Small intestine (tissue), 7 donors: Measurements from ENCODE around the gene CLEC16A. TPM values are rescaled to one million over a fixed set of nuclear protein-coding genes. Genes with fewer than 3 reads are reported as not detected.

Experiments used
- DNase-seq, 2 donors: peaks; one replicate each; pipeline versions ENCODE4 v3.0.0 to v3.0.0-alpha.2; 2013
- FAIRE-seq: peaks from 2 replicates; lab custom pipeline; 2012; peaks lifted over from hg19 to GRCh38; lab: Jason Lieb, UNC
- H3K27ac ChIP-seq, 3 donors: one replicate each; pipeline ENCODE4 v1.5.1; 2013; ENCODE audit warnings: low read length in 2 of 3, mild to moderate bottlenecking in 2 of 3, control low read depth in 1 of 3, inconsistent platforms in 1 of 3, low read depth in 1 of 3, moderate library complexity in 1 of 3
- H3K27me3 ChIP-seq, 3 donors: one replicate each; pipeline ENCODE4 v1.6.1; 2013; ENCODE audit warnings: low read length in 3 of 3, inconsistent platforms in 1 of 3; ENCODE audit not compliant: control insufficient read depth in 3 of 3, insufficient read depth in 3 of 3
- H3K36me3 ChIP-seq, 3 donors: one replicate each; pipeline ENCODE4 v1.6.1; 2013; ENCODE audit warnings: low read length in 3 of 3, inconsistent platforms in 1 of 3, low read depth in 1 of 3, mild to moderate bottlenecking in 1 of 3, moderate library complexity in 1 of 3; ENCODE audit not compliant: control insufficient read depth in 3 of 3, insufficient read depth in 2 of 3
- H3K4me1 ChIP-seq, 3 donors: one replicate each; pipeline ENCODE4 v1.6.1; 2013; ENCODE audit warnings: low read length in 2 of 3, inconsistent platforms in 1 of 3, low read depth in 1 of 3, mild to moderate bottlenecking in 1 of 3, moderate library complexity in 1 of 3; ENCODE audit not compliant: control insufficient read depth in 3 of 3, insufficient read depth in 2 of 3
- H3K4me3 ChIP-seq, 3 donors: one replicate each; pipeline ENCODE4 v1.5.1; 2013; ENCODE audit warnings: low read length in 3 of 3, control low read depth in 1 of 3, inconsistent platforms in 1 of 3, low read depth in 1 of 3, mild to moderate bottlenecking in 1 of 3, moderate library complexity in 1 of 3
- H3K9me3 ChIP-seq, 2 donors: one replicate each; pipeline ENCODE4 v1.6.1; 2013; ENCODE audit warnings: low read depth in 1 of 2, low read length in 1 of 2; ENCODE audit not compliant: control insufficient read depth in 2 of 2, insufficient read depth in 1 of 2
- WGBS, 3 donors: extraction: QIAGEN DNeasy Blood & Tissue Kit; methylation state at CpG; one replicate each; pipeline ENCODE4 v1.1.7; 2013; 5-methylcytosine and 5-hydroxymethylcytosine counted together
- polyA plus RNA-seq, 4 donors: library from polyadenylated mRNA; stranded (reverse) in 3 of 4; unstranded in 1 of 4; fragments of 200-250 nt in 3 of 4; fragments of 120-200 nt in 1 of 4; gene quantifications; one replicate each; pipeline versions ENCODE4 v1.2.1 to v1.2.3, GENCODE V29; 2013
- donor health status: healthy with polysubstance abuse.
- donor health status: control.
- donor health status: control.
- donor health status: Bipolar disorder and iron deficiency.
- donor health status: healthy.

The CLEC16A gene
- polyA plus RNA-seq, 4 donors = 12.2 to 23.5 (median 14.1) TPM

DNA sequence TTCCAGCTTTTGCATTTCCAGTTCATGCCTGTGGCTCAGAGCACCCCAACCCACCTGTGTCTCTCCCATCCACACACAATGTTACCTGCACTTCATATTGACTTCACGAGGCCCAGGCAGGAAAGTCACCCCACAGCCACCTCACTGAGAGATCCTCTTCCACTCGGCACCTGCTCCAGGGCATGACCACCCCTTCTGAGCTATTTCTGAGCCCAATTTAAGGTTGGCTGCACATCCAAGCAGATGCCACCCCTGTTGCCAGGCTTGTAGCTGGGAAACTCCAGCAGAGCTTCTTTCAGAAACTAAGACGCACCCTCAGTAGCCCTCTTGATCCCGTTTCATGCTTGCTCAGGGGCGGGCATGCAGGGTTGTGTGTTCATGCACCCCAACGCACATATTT, 223.2 kb downstream of the CLEC16A start:
- H3K4me1 ChIP-seq = no peaks in the 10 kb centered on the region
- WGBS, 3 donors = 93 to 97% (median 94%) methylated on average over 6 of the region's 6 CpGs
- no peak overlapping the region for H3K4me3 ChIP-seq
- DNase-seq (no peak), FAIRE-seq (no peak)
- no peaks in the 10 kb centered on the region for H3K27me3 ChIP-seq
- H3K36me3 ChIP-seq = peaks cover 0 to 45% (median 12%) of the 10 kb centered on the region in 3 donors
- no peak overlapping the region for H3K27ac ChIP-seq
- H3K9me3 ChIP-seq = no peaks in the 10 kb centered on the region

DNA sequence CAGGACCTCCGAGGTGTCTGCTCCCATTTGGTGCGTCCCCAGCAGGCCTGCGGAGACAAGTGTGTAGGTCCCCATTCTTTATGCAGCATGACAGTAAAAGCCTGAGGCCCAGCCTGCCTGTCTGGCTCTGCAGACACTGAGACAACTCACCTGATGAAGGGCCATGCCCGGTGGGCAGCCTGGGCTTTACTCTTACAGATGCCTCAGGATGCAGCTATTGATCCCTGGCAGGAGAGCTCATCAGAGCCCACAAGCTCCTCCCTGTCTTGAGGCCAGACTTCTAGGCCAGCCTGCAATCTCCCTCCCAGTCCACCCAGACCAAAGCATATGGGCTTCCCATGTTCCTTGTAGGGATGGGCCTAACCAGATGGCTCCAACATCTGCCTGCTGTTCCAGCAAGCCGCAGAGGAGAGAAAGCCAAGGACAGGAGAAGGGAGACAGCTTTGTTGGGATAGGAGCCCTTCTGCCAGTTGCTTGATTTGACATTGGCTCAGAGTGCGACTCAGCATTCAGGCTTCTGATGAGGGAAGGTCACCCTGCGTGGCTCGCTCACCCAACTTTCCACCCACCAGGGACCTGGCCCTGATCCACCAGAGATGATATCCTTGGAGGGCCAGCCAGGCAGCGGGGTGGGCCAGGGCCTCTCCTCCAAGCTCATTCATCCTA, 224.2 kb downstream of the CLEC16A start:
- no peaks in the 10 kb centered on the region for H3K9me3 ChIP-seq
- 81 to 86% (median 81%) methylated on average over 9 of the region's 9 CpGs for WGBS, 3 donors
- H3K27me3 ChIP-seq = no peaks in the 10 kb centered on the region
- no peak overlapping the region for H3K4me3 ChIP-seq
- peaks cover 0 to 47% (median 12%) of the 10 kb centered on the region in 3 donors for H3K36me3 ChIP-seq
- no peaks in the 10 kb centered on the region for H3K4me1 ChIP-seq
- no peak for DNase-seq
- H3K27ac ChIP-seq = no peak overlapping the region
- no peak for FAIRE-seq

DNA sequence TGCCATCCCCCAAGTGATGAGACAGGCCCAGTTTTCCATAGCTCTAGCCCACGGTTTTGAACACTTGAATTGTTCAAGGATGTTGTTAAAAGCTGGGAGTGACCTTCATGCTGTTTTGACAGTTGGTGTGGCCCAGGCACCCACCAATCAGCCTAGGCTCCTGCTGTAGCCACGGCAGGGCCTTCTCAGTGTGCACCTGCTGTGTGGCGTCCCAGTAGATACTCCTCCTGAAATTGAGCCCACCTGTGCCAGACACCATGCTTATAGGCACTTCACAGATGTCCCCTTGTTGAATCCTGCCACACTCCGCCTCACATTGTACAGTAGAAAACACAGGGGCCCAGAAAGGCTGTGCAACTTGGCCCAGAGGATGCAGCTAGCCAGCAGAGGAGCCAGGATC, 225.3 kb downstream of the CLEC16A start:
- DNase-seq (no peak), FAIRE-seq (no peak)
- Histone ChIP-seq H3K9me3 (no peaks in the 10 kb centered on the region), H3K27ac (no peak overlapping the region), H3K36me3 (peaks cover 0 to 53% (median 15%) of the 10 kb centered on the region in 3 donors), H3K4me3 (no peak overlapping the region), H3K27me3 (no peaks in the 10 kb centered on the region), H3K4me1 (no peaks in the 10 kb centered on the region)
- 85 to 89% (median 86%) methylated on average over 4 of the region's 4 CpGs for WGBS, 3 donors

DNA sequence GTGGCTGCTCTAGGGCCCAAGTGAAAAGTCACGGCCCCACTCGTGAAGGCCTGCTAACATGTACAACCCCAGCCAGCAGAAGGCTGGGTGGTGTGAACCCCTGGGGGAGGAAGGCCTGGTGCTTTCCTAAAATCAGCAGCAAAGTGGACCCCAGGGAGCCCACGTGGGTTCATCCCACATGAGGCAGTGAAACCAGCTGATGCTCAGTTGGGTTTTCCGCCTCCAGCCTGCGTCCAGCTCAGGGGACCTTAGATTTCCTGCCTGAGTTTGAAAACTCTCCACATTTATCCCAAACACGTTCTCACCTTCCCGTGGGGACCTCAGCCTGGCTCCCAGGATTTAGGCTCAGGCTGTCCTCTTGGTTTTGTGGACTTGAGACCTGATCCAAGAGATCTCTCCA, 225.8 kb downstream of the CLEC16A start:
- H3K4me3 ChIP-seq = no peak overlapping the region
- H3K27ac ChIP-seq = no peak overlapping the region
- H3K4me1 ChIP-seq = no peaks in the 10 kb centered on the region
- H3K9me3 ChIP-seq = no peaks in the 10 kb centered on the region
- FAIRE-seq (no peak), DNase-seq (no peak)
- 90 to 93% (median 93%) methylated on average over 7 of the region's 7 CpGs for WGBS, 3 donors
- H3K27me3 ChIP-seq = no peaks in the 10 kb centered on the region
- H3K36me3 ChIP-seq = peaks cover 0 to 57% (median 15%) of the 10 kb centered on the region in 3 donors

DNA sequence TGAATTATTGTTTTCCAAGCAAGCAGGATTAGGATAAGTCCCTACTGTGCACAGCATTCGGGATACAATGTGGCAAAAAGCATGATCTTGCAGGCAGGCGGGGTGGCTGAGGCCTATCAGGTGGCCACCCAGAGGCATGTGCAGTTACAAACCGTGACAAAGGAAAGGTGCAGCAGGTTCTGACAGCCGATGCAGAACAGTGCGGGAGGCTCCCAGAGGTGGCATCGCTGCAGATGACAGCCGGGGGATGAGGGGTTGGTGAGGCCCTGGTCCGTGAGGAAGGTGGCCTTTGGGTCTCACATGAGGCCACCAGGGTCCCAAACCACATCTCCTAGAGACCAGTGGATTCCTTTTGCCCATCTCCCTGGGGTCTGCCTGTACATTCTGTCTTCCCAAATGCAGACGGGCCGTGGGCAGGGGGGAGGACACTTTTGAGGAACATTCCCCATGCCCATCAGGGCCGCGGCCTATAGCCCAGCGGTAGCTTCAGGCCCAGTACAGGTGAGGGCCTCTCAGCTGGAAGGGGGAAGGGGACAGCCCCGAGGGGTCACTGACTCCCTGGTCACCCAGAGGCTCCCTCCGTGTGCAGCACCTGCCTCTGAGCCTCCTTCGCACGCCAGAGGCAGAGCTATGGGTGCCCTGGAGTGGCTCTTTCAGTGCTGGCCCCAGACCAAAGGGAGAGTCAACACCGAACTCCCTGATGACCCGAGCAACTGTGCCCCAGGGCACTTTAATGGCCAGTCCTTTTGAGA, 226.5 kb downstream of the CLEC16A start:
- Histone ChIP-seq H3K36me3 (peaks cover 0 to 57% (median 15%) of the 10 kb centered on the region in 3 donors), H3K27ac (no peak overlapping the region), H3K27me3 (no peaks in the 10 kb centered on the region), H3K4me1 (no peaks in the 10 kb centered on the region), H3K4me3 (no peak overlapping the region), H3K9me3 (no peaks in the 10 kb centered on the region)
- 91 to 95% (median 92%) methylated on average over 19 of the region's 19 CpGs for WGBS, 3 donors
- no peak for DNase-seq
- no peak for FAIRE-seq

DNA sequence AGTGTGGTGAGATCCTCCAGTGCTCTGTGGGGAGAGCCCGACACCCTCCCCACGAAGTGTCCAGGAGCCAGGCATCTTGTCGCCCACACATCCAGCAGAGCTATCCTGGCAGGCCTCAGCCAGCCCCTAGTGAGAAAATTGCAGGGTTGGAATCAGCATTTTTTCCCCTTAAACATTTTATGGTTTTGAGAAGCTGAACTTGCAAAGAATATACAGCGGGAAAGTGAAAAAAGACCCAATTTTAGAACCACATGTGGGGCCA, 227.0 kb downstream of the CLEC16A start:
- no peaks in the 10 kb centered on the region for H3K9me3 ChIP-seq
- H3K27ac ChIP-seq = no peak overlapping the region
- H3K27me3 ChIP-seq = no peaks in the 10 kb centered on the region
- FAIRE-seq (no peak), DNase-seq (no peak)
- H3K36me3 ChIP-seq = peaks cover 0 to 55% (median 13%) of the 10 kb centered on the region in 3 donors
- H3K4me1 ChIP-seq = no peaks in the 10 kb centered on the region
- 88 to 96% (median 92%) methylated on average over 4 of the region's 4 CpGs for whole genome bisulfite sequencing, 3 donors
- H3K4me3 ChIP-seq = no peak overlapping the region

DNA sequence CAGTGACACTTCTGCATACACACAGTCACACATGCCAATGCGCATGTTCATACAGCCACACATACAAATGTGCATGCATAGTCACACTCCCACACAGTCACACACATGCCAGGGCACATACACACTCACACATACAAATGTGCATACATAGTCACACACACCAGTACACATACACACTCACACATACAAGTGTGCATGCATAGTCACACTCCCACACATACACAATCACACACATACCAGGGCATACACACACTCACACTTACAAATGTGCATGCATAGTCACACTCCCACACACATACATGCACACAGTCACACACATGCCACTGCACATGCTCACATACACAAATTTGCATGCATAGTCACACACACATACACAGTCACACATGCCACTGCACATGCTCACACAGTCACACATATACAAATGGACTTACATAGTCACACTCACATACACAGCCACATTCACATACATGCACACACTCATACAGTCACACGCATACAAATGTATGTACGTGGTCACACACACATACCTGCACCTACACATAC, 227.5 kb downstream of the CLEC16A start:
- Histone ChIP-seq H3K4me1 (no peaks in the 10 kb centered on the region), H3K4me3 (no peak overlapping the region), H3K27me3 (no peaks in the 10 kb centered on the region), H3K27ac (no peak overlapping the region), H3K36me3 (peaks cover 0 to 51% (median 12%) of the 10 kb centered on the region in 3 donors), H3K9me3 (no peaks in the 10 kb centered on the region)
- FAIRE-seq = no peak
- WGBS, 3 donors = 83 to 97% (median 97%) methylated on average over 3 of the region's 3 CpGs
- DNase-seq = no peak

DNA sequence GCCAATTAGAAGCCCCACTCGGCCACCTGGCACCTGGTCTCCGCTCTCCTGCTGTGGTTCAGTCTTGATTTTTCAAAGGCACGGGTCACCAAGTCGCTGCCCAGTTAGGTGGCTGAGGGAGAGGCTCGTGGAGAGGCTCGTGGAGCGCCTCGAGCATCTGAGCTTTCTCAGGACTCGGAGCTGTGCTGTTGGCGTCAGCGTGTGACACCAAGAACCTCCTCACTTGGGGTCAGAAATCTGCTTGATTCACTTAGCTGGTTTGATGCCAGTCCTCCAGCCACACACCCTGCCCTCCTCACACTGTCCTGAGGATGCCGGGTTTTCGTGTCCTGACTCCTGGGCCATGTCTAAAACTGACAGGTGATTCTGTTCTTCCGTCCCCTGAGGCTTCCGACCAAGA, 229.1 kb downstream of the CLEC16A start:
- whole genome bisulfite sequencing, 3 donors = 94 to 96% (median 96%) methylated on average over 15 of the region's 15 CpGs
- no peaks in the 10 kb centered on the region for H3K9me3 ChIP-seq
- no peak for DNase-seq
- H3K36me3 ChIP-seq = peaks cover 0 to 43% (median 8%) of the 10 kb centered on the region in 3 donors
- FAIRE-seq = no peak
- no peak overlapping the region for H3K27ac ChIP-seq
- H3K27me3 ChIP-seq = no peaks in the 10 kb centered on the region
- no peak overlapping the region for H3K4me3 ChIP-seq
- no peaks in the 10 kb centered on the region for H3K4me1 ChIP-seq
